A549 treated with GW870086 at 1 μM for 4 hours (cell line): ENCODE measurements around the gene SPG21. TPM values are rescaled to one million over a fixed set of nuclear protein-coding genes. Genes with fewer than 3 reads are reported as not detected.

Source experiments
- total RNA-seq: library from RNA; stranded (reverse); fragments of 200-300 nt; extraction: Qiagen RNA extraction; gene quantifications from 5 replicates; pipeline ENCODE4 v1.2.3, GENCODE V29; 2022; ENCODE audit warnings: low read depth

The SPG21 gene, protein sequence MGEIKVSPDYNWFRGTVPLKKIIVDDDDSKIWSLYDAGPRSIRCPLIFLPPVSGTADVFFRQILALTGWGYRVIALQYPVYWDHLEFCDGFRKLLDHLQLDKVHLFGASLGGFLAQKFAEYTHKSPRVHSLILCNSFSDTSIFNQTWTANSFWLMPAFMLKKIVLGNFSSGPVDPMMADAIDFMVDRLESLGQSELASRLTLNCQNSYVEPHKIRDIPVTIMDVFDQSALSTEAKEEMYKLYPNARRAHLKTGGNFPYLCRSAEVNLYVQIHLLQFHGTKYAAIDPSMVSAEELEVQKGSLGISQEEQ
- total RNA-seq: 111 to 131 TPM (median 127 TPM) in 5 replicates

DNA sequence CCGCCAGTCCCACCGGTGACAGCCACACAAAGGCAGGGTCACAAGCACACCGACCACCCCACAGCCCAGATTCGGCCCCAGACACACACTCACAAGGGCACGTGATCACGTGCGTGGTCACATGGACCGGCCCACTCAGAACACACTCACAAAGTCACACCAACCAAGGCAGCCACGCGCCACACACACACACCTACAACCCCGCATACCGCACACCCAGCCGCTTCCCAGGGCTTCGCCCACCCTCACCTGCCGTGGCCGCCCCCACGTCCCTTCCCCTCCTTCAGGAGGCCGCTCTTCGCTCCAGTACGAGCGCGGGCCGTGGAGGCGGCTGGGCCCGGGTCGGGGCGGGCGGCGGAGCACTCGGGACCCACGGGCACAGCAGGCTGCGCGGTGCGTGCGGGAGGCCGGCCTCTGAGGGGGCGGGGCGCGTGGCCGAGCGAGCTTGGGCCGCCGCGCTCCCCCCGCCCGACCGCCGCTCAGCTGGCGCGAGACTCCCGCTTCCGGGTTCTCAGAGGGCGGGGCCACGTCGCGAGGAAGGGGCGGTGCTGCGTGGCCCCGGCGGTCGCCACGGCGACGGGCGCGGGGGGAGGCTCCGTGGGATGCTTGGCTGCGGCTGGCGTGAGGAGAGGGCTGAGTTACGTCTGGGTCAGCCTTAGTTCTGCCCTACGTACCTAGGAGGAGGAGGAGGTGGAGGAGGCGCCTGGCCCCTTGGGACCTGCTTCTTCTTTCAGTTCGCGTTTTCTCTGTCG is at the start of gene SPG21:
TSS of gene SPG21 (minus strand) at position 499 of the 752 bp plus-strand sequence. CDS start 6,345 bp downstream, outside the sequence.

DNA sequence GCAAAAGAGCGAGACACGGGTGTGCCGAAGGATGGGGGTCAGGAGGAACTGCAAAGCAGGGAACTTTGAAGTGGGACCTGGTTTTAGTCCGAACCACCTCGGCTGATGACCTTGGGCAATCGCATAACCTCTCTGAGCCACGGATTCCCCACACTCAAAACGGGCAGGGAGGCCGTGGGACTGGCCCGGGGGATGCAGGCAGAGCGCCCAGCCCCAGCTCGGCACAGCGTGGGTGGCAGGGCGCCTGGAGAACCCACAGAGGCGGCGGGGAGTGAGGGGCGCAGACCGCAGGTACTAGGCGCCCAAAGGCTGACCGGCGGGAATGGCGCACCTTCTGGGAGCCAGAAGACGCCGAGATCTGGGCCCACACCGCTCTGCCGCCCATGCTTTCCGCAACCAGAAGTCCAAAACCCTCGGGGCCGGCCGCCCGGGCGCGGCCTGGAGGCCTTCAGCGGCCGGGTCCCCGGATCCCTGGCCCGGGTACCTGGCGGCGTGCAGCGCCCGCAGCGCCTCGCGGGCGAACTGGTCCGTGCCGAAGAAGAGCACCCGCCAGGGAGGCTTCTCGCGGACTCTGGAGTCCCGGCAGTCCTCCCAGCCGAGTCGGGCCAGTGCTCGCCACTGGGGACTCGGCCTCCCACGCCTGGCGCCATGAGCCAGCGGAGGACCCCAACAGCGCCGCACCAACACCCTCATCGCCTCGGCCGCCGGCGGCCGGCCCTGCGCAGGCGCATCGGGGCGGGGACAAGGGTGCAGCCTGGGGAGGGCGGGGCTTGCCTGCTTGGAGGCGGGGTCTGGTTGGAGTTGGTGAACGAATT is 39.4 kb upstream of the SPG21 start, which contains the start of gene MTFMT:
TSS of gene MTFMT (minus strand) at position 719 of the 815 bp plus-strand sequence. CDS start at position 693, 26 bp downstream.

Other genes with a start within 250 kb of the SPG21 start
- 6.1 to 8.9 TPM (median 7.1 TPM) in 5 replicates for gene RBPMS2, start 214.3 kb downstream of the SPG21 start, total RNA-seq
- 12.7 to 21.6 TPM (median 16.5 TPM) in 5 replicates for gene PIF1, start 164.3 kb downstream of the SPG21 start, total RNA-seq
- 5.7 to 6.5 TPM (median 6.1 TPM) in 5 replicates for gene PLEKHO2, start 148.0 kb downstream of the SPG21 start, total RNA-seq
- 1.5 to 1.9 TPM (median 1.7 TPM) in 5 replicates for gene ANKDD1A, start 78.0 kb downstream of the SPG21 start, total RNA-seq
- gene MTFMT, start 39.7 kb upstream of the SPG21 start, total RNA-seq: 20.3 to 30.4 TPM (median 25.6 TPM) in 5 replicates
- 17.5 to 21.2 TPM (median 19.5 TPM) in 5 replicates for gene SLC51B, start 55.5 kb upstream of the SPG21 start, total RNA-seq
- 0.08 to 0.13 TPM (median 0.10 TPM) in 5 replicates for gene RASL12, start 78.1 kb upstream of the SPG21 start, total RNA-seq
- gene KBTBD13, start 86.8 kb upstream of the SPG21 start, total RNA-seq: not detected in 5 replicates
- gene UBAP1L, start 125.3 kb upstream of the SPG21 start, total RNA-seq: 0.61 to 0.85 TPM (median 0.65 TPM) in 5 replicates
- gene PDCD7, start 143.9 kb upstream of the SPG21 start, total RNA-seq: 24.5 to 27.8 TPM (median 26.2 TPM) in 5 replicates
- 34.2 to 50.1 TPM (median 47.1 TPM) in 5 replicates for gene CLPX, start 195.4 kb upstream of the SPG21 start, total RNA-seq
- 0.17 to 0.23 TPM (median 0.21 TPM) in 5 replicates for gene CILP, start 221.6 kb upstream of the SPG21 start, total RNA-seq